ENCODE results near the gene ETS2.
A peak's percentile ranks its signal among the peaks of the same experiment; 100 is the strongest.

Gene ETS2

DNA sequence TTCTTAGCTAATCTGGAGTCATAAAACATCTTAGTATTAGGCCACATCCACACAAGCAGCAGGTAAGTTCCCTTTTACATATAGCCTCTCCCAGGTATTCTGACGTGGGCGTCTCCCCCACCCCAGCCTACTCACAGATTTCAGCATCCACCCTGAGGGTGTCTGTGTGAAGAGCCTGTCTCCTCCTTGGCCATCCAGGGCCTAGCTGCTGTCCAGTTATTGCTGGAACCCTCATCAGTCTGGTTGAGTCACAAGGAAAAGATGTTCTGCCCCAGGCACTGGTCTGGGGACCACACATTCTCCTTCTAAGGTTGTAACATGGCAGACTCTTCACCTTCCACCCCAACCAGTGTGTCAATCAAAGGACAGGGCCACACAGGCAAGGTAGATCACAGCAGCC is 57.6 kb downstream of the ETS2 start:
- DNase-seq, result no peak

DNA sequence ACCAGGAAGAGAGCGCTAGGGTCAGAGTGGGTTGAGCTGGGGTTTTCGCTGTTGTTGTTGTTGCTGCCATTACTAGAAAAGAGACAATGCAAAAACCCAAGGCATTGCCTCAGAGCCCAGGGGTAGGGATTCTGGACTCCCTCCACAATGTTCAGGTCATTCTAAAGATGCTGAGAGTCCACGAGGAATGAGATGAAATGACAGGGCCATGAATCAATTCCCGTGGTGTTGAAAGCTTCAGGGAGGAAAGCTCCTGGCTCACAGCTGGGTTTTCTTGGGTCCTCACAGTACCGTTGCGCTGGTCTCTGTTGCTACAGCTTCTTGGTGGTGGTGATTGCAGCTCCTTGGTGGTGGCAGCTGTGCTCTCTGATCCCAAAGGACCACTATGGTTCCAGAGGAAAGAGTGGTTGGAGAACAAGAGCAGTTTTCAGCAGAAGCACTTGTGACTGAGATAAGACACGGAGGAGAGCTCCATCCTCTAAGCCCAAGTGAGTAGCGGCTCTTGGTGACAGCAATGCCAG is 58.2 kb downstream of the ETS2 start:
- DNase-seq, result no peak

DNA sequence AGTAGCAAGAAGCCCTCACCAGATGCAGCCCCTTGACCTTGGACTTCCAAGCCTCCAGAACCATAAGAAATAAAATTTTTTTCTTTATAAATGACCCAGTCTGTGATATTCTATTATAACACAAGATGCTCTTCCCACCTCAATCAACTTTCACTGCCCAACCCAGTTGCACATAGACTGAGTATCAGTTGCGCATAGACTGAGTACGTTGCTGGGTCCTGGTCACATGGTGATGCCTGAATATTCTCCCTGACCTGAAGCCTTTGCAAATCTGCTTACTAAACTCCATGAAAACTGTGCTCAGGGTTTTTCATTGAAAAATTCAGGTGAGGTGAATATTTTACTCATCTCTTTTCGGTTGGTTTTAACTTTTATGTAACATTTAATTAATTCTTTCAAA is 59.2 kb downstream of the ETS2 start:
- no peak for DNase-seq

DNA sequence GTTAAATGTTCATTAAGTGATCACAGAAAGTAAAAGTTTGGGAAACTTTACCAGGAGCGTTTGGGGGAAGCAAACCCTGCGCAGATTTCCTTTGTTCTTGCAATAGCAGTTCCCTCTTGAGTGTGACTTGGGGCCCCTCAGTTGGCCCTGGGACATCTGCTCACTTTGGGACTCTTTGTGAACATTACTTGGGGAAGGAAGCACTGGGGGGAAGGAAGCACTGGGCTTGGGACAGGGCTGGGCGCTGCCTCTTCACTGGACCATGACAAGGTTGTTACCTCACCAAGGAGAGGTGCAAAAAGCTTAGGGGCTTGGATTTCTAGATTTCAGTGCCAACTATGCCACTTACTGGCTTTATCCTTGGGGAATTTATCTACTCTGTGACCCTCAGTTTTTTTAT is 63.5 kb downstream of the ETS2 start:
- DNase-seq, result no peak

DNA sequence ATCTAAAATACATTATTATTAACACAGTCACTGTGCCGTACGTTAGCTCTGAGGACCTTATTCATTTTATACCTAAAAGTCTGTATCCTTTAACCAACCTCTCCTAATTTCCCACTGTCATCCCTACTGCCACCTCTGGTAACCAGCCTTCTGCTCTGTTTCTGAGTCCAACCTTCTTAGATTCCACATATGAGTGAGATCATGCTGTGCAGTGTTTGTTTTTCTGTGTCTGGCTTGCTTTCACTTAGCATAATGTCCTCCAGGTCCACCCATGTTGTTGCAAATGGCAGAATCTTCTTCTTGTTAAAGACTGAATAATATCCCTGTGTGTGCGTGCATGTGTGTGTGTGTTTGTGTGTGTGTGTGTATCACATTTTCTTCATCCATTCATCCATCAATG is 64.2 kb downstream of the ETS2 start:
- DNase-seq, result peak; percentile 50

Measured in NCI-H2029 treated with DMSO at 0.1 percent for 48 hours (cell line).